Mucosa of gallbladder (tissue), 1 donor: ENCODE results near the gene WLS. TPM values are rescaled to one million over a fixed set of nuclear protein-coding genes. Genes with fewer than 3 reads are reported as not detected.
A peak's percentile ranks its signal among the peaks of the same experiment; 100 is the strongest.
"Not testable (repeated sequence)": the region's sequence is repeated elsewhere in the genome, so short reads cannot be mapped to it uniquely, and the experiment has no call there.

ENCODE experiments used
- DNase-seq: peaks from one replicate; pipeline ENCODE4 v3.0.0-alpha.2; 2020; ENCODE audit warnings: low spot score
- total RNA-seq: library from RNA; stranded (reverse); gene quantifications from one replicate; pipeline ENCODE4 v1.2.1, GENCODE V29; 2021
- donor health status: DM: no; HTN: no; CAD: no.

WLS gene
- total RNA-seq, 1 donor from 2014 or later: 205 TPM

DNA sequence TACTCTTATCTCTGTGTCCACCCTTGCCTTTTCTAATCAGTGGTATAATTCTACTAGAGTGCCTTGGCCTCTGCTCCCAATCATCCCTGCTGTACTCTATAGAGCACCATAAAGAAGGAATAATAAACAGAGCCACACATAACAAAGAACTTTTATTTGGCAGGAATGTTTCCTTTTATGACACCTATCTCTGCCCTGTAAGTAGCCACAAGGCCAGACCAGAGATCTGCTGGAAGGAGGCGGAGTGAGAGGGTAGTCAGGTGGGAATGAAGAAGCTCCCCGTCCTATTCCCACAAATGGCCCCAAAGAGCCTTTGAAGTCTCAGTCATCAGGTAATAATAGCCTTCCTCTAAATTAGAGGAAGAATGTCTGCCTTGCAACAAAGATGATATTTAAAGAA is 32.7 kb downstream of the WLS start:
- no peak for DNase-seq

DNA sequence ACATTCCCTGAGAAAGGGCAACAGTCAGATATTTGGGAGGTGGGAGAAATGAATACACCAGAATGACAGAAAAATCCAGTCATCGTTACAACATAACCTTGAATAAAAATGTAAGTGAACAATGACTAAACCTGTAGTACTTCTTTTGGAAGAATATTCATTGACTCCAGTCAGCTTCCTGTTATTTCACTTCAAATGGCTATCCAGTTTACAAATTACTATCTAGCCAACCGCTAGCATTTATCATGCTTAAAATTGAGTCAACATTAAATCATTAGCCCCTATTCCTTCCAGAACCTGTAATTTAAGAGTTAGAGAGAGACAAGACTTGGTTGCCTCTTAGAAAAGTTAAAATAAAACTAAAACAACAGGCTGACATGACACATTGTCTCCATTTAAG is 33.6 kb downstream of the WLS start:
- no peak for DNase-seq

DNA sequence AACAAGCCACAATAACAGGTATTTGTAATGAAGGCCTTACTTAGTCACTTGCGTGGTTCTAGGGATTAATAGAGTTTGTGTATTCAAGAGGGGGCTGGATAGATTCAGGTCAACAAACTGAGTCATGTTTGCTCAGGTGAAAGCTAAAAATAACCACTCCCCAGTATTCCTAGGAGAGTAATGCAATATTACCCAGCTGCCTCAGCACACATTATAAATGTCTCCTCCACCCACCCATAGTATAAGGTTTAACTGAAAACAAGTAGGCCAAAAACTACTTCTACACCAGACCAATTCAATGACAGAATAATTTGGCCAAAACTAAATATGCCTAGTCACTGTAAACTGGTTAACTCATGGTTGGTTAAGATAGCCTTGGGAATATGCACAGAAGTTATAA is 34.4 kb downstream of the WLS start:
- no peak for DNase-seq

DNA sequence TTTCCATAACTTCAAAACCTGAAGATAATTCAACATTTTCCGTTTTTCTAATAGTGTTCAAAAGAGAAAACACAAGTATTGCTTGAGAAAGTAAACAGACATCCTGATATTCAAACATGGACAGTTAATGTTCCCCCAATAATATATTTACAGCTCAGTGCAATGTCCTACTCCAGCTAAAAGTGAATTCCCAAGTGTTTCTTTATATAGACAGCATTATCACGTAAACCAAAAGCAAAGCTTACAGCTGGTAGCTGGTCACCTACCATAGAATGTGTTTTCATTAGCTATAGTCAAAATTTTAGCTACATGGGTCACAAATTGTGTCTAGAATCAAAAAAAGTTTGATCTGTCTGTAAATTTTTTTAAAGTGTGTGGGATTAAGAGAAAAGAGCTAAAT is 34.9 kb downstream of the WLS start:
- no peak for DNase-seq

DNA sequence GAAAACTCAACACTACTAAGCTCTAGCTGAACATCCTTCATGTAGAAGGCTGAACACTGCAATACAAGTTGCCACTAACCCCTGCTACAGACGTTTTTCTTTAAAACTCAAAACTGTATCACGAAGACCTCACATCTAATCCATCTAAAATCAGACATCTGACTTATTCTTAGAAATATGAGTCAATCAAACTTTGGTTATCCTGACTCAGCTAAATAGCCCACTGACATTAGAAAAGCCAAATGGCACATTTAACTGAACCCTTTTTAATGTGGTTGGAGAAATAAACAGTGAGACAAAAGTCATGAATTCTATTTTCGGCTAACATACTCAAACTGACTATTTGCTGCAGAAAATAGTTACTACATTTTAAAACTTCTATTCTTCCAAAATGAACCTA is 35.6 kb downstream of the WLS start:
- DNase-seq: no peak

DNA sequence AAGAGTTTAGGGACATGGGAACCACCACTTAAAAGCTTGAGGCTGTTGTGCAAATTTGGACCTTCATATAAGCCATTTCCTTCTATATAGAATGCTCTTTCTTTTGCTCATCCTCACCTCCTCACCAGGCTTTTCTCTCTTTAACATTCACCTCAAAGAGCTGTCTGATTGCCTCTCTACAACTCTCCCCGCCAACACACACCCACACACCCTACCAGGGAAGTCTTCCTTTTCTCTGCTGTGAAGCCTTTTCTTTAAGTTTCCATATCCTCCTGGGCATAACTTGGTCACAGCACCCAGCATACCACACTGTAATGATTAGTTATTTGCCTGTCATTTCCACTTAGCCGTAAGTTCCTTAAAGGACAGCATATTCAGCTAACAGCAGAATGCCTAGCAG is 40.6 kb downstream of the WLS start:
- no peak for DNase-seq

DNA sequence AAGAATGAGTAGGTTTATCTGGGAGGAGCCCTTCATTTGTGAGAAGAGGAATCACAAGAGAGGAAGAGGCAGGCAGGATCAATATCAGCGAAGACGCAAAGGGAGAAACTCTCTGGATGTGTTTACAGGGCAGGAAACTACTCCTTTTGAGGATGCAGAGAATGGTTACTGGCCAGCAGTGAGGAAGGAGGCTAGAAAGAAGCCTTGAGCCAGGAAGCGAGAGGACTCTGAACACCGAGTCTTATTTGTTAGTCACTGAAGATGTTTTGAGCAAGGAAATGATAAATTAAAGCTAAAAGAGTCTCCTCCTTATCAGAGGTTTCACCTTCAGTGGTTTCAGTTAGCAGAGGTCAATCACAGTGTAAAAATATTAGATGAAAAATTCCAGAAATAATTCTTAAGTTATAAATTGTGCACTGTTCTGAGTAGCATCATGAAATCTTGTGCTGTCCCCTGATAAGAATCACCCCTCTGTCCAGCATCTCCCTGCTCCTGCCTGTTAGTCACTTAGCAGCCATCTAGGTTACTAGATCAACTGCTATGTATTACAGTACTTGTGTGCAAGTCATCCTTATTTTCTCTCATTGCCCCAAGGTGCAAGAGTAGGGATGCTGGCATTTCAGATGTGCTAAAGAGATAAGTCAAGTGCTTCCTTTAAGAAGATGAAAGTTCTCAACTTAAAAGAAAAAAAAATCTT is 43.5 kb downstream of the WLS start:
- no peak for DNase-seq

DNA sequence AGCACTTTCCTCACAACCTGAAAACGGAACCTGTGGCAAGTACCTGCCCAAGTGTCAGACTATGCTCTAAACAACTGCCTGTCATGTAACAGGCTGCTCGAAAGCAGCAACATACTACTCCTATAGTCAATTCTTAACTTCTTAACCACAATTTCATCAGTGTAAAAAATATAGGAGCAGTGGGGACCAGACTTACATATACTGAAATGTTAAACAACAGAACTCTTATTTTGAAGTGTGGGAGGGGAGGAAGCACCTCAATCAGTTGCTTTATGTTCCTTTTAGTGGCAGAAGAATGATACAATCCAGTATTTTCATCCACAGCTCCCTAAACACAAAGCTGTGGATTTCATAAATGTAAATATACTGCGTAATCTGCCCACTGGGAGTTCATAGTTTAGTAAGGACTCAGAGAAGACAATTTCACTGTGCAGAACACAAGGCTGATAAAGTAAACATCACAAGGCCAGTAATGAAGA is 44.2 kb downstream of the WLS start:
- DNase-seq: no peak

DNA sequence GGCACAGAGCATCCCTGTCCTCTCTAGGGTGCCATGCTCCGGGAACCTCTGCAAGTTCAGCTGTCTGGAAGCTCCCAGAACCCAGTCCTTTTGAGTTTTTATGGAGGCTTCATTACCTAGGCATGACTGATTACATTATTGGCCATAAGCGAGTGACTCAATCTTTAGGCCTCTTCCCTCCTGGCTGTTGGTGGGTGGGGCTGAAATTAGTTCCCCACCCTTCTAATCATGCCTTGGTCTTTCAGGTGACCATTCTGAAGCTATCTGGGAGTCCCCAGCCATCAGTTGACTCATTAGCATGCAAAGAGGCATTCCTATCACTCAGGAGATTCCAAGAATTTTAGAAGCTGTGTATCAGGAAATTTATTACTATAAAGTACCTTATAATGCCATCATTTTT is 46.6 kb downstream of the WLS start:
- DNase-seq: no peak

DNA sequence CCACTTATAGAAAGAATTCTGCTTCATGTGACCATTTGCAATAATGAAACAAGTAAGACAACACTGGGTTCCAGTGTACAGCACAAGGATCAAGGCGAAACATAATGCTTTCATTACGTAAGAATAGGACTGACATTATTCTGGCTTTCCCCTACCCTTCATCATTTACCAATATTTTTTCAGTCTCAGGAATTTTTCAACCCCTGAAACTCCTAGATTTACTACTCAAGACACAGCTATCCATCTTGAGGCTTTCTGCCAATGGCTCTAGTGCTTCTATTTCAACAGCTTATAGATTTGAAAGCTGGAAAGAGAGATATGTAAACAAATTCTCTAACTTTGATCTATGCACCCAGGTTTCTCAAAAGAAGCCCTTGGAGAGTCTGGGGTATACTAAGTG is 48.4 kb downstream of the WLS start:
- DNase-seq: no peak

DNA sequence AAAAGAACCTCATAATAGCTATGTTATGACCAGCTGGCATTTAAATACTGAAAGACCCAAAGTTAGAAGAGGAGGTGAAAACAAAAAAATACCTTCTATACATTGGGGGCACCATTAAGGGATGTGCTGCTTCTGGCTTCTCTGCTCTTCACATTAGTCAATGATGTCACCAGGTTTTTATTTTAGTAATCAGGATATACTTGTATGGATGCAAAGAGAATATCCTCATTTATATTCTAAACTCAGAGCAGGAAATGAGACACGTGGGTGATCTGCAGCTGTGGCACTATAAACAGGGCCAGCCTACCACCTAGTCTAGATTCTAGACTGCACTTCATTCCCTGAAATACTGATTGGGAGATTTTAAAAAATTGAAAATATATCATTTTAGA is 51.2 kb downstream of the WLS start:
- DNase-seq: no peak

DNA sequence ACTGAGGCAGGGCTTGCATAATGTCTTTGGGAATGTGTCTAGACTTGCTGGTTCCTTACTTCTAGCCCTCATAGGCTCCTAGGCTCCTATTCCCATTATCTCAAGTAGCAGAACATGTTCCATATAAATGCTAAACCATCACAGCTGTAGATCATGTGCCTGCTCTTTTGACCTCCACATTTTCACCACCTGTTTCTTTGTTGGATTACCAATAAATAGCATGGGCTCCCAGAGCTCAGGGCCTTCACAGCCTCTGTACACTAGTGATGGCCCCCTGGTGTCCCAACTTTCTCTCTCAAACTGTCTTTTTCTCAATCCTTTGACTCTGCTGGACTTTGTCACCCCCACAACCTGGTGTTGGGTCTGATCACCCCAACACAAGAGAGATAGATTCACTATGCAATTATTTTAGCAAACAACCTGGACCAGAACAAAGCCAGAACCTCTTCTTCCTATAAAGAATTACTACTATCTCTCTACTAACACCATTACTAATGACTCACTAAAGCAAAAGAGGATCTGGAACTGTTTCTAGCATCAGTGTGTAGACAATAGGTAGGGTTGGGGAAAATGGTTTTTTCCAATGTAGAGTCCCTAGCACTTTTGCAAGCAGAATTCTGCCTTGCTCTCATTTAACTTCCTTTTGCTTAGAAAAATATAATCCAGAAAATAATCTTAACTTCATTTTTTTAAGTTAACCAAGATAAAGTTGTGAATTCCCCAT is 51.7 kb downstream of the WLS start:
- no peak for DNase-seq

DNA sequence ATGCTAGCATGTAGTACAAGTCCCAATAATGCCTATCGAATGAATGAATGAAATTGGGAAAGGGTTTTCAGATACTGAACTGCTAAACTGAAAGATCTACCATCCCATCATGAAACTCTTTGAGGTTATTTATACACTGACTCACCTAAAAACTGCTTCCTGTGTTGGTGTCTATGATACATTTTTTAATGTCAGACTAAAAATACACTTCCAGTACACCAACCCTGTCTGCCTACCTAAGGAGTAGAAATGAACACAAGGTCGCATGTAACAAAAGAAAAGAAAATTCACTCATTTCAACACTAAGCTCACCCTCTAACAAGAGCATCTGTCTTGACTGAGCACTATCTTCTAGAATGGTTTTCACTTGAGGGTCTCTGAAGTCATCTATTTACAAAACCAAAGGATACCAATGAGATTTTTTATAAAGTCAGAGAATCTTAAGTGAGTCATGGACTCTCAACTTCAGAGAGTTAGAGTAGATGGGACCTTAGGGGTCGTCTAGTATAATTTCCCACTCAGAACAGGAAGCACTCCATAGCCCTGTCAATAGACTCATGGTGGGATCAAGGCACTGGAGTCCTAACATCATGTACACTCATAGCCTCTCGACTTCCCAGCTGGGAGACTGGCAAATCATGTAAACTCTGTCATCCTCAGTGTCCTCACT is 53.4 kb downstream of the WLS start:
- no peak for DNase-seq

DNA sequence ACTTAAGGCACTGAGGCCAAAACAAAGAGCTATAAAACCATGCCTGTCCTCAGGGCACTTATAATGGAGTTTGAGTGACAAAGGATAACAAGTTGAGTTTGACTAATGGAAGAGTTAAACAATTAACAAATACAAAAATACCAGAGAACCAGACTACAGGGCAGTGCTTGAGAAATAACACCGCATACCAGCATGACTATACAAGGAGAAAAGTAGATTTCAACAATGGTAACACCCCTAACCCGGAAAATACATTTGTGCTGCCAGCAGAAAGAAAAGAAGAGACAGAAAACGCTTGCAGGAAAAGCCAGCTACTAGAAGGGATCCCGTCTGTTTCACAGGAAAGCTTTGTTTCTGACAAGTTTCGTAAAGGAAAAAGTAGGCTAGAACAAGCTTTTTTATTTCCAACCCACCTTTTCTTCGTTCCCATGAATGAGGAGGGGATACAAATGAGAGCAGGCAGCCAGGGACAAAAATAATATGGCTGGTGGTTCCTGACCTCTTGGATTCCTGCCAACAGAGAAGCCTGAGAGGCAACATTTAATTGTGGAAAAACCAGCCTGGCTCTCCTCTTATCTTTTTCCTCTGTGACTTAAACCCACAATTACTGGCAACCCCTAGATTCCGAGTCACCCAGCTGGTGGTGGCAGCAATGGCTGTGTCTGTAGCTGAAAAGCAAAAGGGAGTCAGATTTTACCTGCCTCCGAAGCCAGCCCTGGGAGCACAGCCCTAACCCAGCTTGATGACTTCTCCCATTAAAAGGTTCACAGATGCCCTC is 56.5 kb downstream of the WLS start:
- peak; percentile 54 for DNase-seq

DNA sequence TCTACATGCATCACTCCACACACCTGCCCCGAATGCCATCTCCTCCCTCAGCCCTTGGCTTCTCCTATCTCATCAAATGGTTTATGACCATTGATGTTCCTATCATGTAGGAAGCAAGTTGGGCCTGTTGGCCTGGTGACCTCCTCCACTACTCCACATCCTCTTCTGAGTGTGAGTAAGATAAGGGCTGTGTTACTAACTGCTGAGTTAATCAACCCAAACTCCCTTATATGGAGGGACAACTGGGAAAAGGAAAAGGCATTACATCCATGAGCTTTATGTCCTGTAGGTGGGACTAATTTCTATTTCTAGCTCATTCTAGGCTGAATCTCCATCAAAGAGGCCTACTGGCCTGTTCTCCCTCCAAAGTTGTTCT is 57.6 kb downstream of the WLS start:
- no peak for DNase-seq

DNA sequence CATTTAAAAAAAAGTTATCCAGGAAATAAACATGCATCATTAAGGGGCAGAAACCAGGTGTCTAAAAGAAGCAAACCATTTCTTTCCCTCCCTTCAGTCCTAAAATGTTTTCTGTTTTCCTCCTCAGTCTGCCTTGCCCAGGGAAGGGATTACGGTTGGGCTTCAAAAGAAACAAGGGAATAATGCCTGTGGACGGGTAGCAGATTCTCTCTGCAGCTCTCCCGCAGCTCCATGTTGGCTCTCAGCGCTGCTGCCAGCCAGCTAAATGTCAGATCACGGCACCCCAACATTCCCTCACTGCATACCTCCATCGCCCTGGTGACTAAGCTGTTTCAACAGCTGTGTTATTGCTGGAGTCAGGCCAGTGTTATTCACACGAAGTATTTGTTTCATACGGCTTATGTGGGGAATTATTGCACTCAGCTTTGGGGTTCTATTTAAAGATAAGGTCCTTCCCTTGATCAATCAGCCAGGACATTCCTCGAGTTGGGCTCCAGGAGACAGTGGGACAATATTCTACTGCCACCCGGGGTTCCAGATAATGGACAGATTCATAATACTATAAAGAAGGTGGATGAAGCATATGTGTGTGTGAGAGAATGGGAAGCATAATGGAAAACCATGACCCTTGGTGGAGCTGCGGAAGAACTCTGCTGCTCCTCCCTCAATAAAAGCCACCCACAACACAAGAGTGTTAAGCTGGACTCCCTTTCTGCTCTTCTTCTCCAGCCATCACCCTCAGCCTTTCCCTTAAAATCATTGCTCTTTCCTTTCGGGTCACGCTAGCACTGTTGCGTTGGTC is 58.2 kb downstream of the WLS start:
- DNase-seq: peak; percentile 82

DNA sequence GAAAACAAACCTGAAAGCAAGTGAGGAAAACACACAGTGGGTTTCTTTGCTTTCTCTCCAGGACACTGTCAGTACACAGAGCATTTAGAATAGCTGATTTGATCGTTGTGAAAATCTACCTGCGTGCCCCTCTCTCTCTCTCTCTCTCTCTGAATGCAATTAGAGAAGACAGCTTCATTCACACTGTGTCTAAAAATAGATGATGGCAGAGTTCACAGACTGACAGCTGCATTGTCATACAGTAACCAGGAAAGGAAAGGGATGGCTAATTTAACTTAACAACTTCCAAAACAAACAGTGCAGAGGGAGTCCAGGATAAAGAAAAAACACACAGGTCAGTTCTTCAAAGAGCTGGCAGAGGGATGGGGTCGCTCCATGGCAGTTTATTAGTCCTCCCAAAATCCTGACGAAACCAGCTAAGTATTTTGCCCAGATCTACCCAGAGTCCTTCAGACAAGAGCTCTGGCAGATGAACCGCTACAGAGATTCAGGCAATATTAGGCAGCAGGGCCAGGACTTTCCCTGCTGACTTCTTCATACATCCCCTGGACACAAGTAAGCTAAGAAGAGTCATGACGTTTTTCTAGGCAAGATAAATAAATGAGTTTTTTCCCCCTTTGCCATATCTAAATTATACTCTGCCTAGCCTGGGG is 58.9 kb downstream of the WLS start:
- DNase-seq: peak; percentile 20

DNA sequence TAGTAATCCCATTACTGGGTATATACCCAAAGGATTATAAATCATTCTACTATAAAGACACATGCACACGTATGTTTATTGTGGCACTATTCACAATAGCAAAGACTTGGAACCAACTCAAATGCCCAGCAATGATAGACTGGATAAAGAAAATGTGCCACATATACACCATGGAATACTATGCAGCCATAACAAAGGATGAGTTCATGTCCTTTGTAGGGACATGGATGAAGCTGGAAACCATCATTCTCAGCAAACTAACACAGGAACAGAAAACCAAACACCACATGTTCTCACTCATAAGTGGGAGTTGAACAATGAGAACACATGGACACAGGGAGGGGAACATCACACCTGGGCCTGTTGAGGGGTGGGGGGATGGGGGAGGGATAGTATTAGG is 60.5 kb downstream of the WLS start:
- DNase-seq: not testable (repeated sequence)

DNA sequence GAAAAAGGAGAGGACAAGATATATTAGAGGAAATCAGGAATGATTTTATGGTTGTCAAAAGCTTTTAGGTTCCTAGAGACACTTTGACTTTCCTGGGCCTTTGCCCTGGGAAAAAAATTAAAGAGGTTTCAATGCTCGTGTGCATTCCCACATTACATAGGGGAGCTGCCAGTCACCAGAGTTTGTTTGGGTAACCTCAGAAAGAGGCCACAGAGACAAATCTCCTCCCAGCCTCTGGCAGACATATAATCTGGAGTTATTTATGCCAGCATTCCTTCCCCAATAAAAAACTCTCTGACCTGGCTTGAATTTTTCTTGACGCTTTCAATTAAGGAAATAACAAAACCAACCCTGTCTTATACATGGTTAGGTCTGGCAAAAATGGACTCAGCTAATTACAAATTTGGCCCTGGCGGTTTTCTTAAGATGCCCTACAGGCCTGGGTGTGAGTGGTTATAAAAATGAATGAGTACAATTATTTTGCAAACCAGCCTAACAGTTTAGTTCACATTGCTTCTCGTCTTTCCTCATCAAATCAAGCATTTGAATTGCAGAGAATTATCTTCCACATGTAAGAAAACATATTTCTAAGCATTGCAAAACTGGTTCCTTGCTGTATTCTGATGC is 63.7 kb downstream of the WLS start:
- no peak for DNase-seq

DNA sequence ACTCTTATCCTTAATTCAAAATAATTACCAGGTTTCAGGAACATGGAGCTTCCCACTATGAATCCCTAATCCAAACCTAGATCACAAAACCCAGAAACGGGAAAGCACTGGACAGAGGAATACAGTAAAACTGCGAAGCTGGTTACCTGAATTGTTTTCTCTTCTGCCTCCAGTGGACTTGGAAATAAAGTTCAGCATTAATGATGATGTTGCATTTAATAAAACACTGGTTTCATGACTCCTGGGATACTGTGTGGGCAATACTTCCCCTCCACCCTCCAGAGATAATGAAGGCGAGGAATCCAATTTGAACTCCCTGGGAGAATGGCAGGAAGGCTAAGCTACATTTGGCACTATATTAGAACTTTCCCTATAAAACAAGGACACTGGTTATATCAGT is 65.1 kb downstream of the WLS start:
- no peak for DNase-seq
